ENCODE results near the gene NDST3.

- no peak for TF ChIP-seq CTCF (IDR thresholded peaks at IDR 0.05)
- no peak for TF ChIP-seq POLR2A (IDR thresholded peaks at IDR 0.05)
Observed at GRCh38 chr4:118268780-118269179, 234.5 kb downstream of the NDST3 start.
